Endothelial cell (in vitro differentiated cells): ENCODE measurements around the gene NRP2. TPM values are rescaled to one million over a fixed set of nuclear protein-coding genes. Genes with fewer than 3 reads are reported as not detected.
A peak's percentile ranks its signal among the peaks of the same experiment; 100 is the strongest.

Experiments
- DNase-seq: peaks from one replicate; pipeline ENCODE4 v3.0.0; 2021; ENCODE audit warnings: low spot score
- H3K27ac Mint-ChIP-seq: one replicate; pipeline ENCODE4 v1.8.0; 2021; ENCODE audit warnings: mixed read lengths, inconsistent platforms; ENCODE audit not compliant: unreplicated experiment
- H3K27me3 Mint-ChIP-seq: one replicate; pipeline ENCODE4 v1.8.0; 2021; ENCODE audit warnings: mild to moderate bottlenecking, moderate library complexity, mixed read lengths, inconsistent platforms; ENCODE audit not compliant: unreplicated experiment
- H3K36me3 Mint-ChIP-seq: one replicate; pipeline ENCODE4 v1.8.0; 2021; ENCODE audit warnings: mild to moderate bottlenecking, low read depth, mixed read lengths, inconsistent platforms; ENCODE audit not compliant: unreplicated experiment
- H3K4me1 Mint-ChIP-seq: one replicate; pipeline ENCODE4 v1.8.0; 2021; ENCODE audit warnings: mild to moderate bottlenecking, mixed read lengths, inconsistent platforms; ENCODE audit not compliant: unreplicated experiment
- H3K4me3 Mint-ChIP-seq: one replicate; pipeline ENCODE4 v1.8.0; 2021; ENCODE audit warnings: mild to moderate bottlenecking, mixed read lengths, inconsistent platforms; ENCODE audit not compliant: unreplicated experiment
- H3K9me3 Mint-ChIP-seq: one replicate; pipeline ENCODE4 v1.8.0; 2021; ENCODE audit warnings: mixed read lengths, inconsistent platforms; ENCODE audit not compliant: unreplicated experiment
- total RNA-seq: library from RNA; stranded (reverse); fragmentation: NEBNext Ultra II Directional; extraction: Animal tissue kit (Norgen Biotek cat#: 25700); gene quantifications from one replicate; pipeline ENCODE4 v1.2.1, GENCODE V29; 2021; ENCODE audit not compliant: unreplicated experiment
- TF ChIP-seq, protein P1 (sequence below): fragments of 200-600 bp; sonication (generic); IDR thresholded peaks from one replicate; pipeline ENCODE4 v1.5.0; 2021; ENCODE audit warnings: antibody characterized with exemption; ENCODE audit not compliant: unreplicated experiment

Gene NRP2
- total RNA-seq, 1 donor from 2014 or later: 258 TPM

DNA sequence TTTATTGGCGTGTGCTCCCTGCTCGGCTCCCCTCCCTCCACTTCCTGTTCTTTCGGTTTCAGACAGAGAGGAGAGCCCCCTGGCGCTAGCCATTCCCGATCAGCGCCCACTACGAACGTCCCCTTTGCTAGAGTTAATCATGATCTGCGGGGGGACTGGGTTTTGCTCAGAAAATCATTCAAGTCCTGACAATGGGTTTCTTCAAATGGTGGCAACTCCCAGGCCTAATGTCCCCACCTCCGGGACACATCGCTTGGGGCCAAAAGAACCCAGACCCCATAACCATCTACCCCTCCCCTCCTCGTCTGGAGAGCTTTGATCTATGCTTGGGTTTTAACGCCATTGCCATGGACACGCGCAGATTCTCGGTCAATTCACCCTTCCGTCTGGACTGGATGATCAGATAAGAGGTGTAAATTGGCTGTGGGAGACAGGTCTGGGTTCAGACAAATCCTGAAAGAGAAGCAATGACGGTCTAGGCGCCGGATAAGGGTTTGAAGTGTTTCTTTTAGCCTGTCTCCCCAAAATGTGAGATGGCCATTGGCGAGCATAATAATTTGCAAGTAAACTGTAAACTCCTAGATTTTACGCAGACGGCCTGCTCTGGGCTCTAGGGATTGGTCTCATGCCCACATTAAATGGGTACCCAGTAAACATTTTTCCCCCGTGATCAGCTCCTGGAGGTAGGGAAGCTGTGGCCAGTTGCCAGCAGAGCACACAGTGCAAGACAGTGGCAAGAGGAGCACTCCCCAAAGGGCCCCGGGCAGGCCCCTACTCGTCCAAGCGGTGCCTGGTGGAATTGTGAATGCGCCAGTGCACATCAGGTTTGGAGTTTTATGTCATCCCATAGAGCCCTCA lies 4.7 kb downstream of the NRP2 start:
- Mint-ChIP-seq H3K36me3 (peaks cover 26% of the 10 kb centered on the region), H3K4me3 (peak overlapping the region; percentile 97), H3K4me1 (peaks cover 60% of the 10 kb centered on the region), H3K9me3 (no peaks in the 10 kb centered on the region), H3K27me3 (peaks cover 12% of the 10 kb centered on the region), H3K27ac (peak overlapping the region; percentile 50)
- DNase-seq: peak; percentile 56
- TF ChIP-seq, protein P1, sequence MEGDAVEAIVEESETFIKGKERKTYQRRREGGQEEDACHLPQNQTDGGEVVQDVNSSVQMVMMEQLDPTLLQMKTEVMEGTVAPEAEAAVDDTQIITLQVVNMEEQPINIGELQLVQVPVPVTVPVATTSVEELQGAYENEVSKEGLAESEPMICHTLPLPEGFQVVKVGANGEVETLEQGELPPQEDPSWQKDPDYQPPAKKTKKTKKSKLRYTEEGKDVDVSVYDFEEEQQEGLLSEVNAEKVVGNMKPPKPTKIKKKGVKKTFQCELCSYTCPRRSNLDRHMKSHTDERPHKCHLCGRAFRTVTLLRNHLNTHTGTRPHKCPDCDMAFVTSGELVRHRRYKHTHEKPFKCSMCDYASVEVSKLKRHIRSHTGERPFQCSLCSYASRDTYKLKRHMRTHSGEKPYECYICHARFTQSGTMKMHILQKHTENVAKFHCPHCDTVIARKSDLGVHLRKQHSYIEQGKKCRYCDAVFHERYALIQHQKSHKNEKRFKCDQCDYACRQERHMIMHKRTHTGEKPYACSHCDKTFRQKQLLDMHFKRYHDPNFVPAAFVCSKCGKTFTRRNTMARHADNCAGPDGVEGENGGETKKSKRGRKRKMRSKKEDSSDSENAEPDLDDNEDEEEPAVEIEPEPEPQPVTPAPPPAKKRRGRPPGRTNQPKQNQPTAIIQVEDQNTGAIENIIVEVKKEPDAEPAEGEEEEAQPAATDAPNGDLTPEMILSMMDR: no peak

DNA sequence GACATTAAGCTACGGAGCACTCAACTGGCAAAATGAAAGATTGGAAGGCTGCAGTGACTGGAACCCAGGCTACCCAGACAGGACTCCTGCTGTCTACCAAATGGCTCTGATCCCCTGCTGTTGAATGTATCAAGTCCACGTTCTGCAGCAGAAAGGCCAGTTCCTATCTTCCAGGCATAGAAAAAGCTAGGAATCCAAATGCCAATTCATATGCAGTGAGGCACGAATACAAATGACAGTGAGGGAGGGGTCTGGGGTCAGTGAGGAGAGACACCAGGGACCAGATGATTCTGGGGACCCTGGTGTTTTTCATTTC lies 5.3 kb downstream of the NRP2 start:
- Mint-ChIP-seq H3K4me1 (peaks cover 62% of the 10 kb centered on the region), H3K9me3 (no peaks in the 10 kb centered on the region), H3K4me3 (peak overlapping the region; percentile 97), H3K27me3 (peaks cover 12% of the 10 kb centered on the region), H3K27ac (no peak overlapping the region), H3K36me3 (peaks cover 26% of the 10 kb centered on the region)
- TF ChIP-seq, protein P1: no peak
- DNase-seq: no peak

DNA sequence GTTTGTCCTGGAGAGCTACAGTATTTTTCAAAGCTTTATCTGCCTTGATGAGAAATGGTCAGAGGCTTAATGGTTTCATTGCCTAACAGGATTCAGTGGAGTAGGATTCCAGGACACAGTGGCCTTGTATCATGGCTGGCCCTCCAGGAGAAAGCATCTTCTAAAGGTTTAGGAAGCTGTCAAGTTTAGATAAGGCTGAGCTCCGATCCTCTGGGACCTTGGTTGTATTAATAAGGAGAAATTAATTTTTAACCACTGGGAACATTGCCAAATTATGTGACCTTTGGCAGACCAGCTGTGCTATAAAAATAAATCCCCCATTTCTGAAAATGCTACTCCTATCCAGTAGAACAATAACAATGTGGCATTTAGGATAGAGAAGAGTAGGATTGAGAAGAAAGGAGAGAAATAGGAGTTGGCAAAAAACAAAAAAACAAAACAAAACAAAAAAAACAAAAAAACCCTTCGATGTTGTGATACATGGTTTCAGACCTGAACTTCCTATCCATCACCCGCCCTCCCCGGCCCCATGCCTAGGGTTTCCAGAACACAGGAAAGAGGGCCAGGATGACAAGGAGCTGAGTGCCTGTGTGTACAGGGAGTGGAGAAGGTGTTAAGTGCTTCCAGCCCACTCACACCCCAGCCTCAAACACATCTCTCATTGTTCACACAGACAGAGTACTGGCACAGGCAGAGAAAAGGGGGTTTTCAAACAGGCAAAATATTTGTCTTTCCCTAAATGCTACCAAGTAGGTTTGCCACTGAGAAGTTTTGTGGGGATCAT lies 6.3 kb downstream of the NRP2 start:
- H3K27ac Mint-ChIP-seq: no peak overlapping the region
- H3K4me3 Mint-ChIP-seq: no peak overlapping the region
- peaks cover 11% of the 10 kb centered on the region for H3K27me3 Mint-ChIP-seq
- H3K4me1 Mint-ChIP-seq: peaks cover 63% of the 10 kb centered on the region
- DNase-seq: no peak
- H3K36me3 Mint-ChIP-seq: peaks cover 22% of the 10 kb centered on the region
- TF ChIP-seq, protein P1: no peak
- no peaks in the 10 kb centered on the region for H3K9me3 Mint-ChIP-seq

DNA sequence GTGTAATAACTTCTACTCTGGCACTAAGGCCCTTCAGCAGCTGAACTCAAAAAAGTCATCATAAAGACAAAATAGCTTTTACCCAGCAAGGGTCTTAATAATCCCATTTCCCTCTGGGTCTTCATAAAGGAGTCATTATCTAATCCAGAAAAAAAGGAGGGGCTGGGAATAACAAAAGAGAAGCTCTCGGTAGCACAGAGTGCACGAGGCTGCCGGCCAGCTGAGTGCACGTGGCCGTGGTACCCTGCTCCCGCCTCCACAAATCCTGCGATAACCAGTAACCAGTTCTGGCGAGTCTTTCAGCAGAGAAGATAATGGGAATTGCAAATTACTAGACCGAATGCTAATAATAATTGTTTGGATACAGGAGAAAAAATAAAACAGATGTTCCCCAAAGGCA lies 7.5 kb downstream of the NRP2 start:
- H3K36me3 Mint-ChIP-seq: peaks cover 17% of the 10 kb centered on the region
- DNase-seq: no peak
- H3K4me3 Mint-ChIP-seq: no peak overlapping the region
- H3K27ac Mint-ChIP-seq: no peak overlapping the region
- TF ChIP-seq, protein P1: no peak
- no peaks in the 10 kb centered on the region for H3K9me3 Mint-ChIP-seq
- peaks cover 2% of the 10 kb centered on the region for H3K27me3 Mint-ChIP-seq
- H3K4me1 Mint-ChIP-seq: peaks cover 59% of the 10 kb centered on the region

DNA sequence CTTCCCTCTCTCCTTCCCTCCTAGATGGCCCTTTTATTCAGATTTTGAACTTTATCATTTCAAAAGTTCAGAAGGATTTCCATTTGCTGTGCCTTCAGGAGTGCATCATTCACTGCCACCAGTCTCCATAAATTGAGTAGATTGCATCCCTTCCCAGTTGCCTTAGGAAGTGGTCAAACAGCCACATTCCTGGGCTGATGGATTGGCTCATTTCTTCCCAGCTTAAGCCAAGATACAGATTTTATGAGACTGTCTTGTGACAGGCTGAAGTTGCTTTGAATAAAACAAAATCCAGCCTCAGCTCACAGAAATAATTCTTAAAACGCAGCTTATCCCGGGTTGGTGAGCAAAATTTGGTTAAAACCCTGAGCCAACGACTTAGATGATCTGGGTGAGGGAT lies 9.8 kb downstream of the NRP2 start:
- H3K27ac Mint-ChIP-seq: no peak overlapping the region
- no peak overlapping the region for H3K4me3 Mint-ChIP-seq
- TF ChIP-seq, protein P1: no peak

More for the DNA sequence above, 9.8 kb downstream of the NRP2 start:
- H3K9me3 Mint-ChIP-seq: no peaks in the 10 kb centered on the region
- DNase-seq: no peak
- no peaks in the 10 kb centered on the region for H3K27me3 Mint-ChIP-seq
- H3K4me1 Mint-ChIP-seq: peaks cover 67% of the 10 kb centered on the region
- peaks cover 13% of the 10 kb centered on the region for H3K36me3 Mint-ChIP-seq
